Hindlimb muscle (tissue), 1 donor: ENCODE results near the gene PTGS2. TPM values are rescaled to one million over a fixed set of nuclear protein-coding genes. Genes with fewer than 3 reads are reported as not detected.

Source experiments
- polyA plus RNA-seq: library from polyadenylated mRNA; unstranded; fragments of 120-200 nt; gene quantifications from one replicate; pipeline ENCODE4 v1.2.1, GENCODE V29; 2013; ENCODE audit not compliant: insufficient read length

Gene PTGS2
- polyA plus RNA-seq, 1 donor: 0.66 TPM

Other genes starting within 250 kb of the PTGS2 start
- 0.27 TPM for gene PDC, start 219.3 kb downstream of the PTGS2 start, polyA plus RNA-seq
- 2.2 TPM for gene PLA2G4A, start 148.5 kb upstream of the PTGS2 start, polyA plus RNA-seq